ENCODE results near the gene PCYT1B.
A peak's percentile ranks its signal among the peaks of the same experiment; 100 is the strongest.
"Not testable (repeated sequence)": the region's sequence is repeated elsewhere in the genome, so short reads cannot be mapped to it uniquely, and the experiment has no call there.

The PCYT1B gene

GRCh38 chrX:24647257-24648058 lies at the start of gene PCYT1B:
PCYT1B (minus strand) TSS chrX:24647347; CDS start chrX:24647105, 242 bp downstream.
- DNase-seq (ENCODE audit: low spot score), result peak; percentile 59

- DNase-seq (ENCODE audit: low spot score), result no peak
Measured at GRCh38 chrX:24696294-24696693, 49.1 kb upstream of the PCYT1B start.

DNA sequence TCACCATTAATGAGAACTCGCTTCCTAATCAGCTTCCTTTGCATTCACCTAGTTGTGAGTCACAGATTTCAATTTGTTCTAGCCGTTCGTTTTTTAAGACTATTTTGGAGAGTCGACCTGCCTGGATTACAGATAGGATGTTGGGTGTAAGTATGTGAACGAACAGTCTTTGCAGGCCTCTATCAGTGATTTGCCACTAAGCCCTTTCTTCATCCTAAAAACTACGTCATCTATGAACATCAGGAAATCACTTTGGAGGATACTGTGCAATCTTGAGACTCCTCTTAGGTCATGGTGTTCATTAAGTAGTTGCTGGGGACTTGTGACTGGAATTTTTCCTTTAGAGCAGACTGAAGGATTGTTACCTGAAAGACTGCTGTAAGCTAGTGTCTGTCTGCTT lies 47.7 kb upstream of the PCYT1B start:
- no peak for DNase-seq (ENCODE audit: low spot score)

DNA sequence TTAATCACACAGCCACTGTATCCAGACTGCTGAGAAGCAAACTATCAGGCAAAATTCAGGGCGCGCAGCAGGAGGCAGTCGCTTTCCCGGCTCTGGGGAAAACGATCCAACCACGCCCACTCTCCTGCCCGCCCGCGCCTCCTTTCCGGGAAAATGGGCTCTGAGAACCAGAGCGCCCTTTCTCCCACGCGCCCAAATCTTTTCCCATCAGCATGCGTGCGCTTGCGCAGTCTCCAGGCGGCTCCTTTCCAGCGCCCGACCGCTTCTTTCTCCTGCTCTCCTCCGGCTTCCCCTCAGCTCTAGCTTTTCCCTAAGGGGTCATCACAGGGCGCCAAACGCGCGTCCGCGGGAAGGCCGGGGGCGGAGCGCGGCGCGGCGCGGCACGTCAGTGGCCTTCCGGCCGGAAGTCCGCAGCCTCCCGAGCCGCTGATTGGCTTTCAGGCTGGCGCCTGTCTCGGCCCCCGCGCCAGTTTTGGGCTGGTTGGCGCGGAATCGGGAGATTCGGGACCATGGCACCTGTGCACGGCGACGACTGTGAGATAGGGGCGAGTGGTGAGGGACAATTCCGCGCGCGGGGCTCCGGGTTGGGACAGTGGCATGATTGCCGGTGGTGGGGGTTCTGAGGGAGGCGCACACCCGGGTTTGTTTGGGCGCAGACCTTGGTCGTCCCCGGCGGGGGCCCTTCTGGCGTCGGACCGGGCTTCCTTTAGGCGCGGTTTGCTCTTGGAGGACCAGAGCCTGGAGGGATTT lies 46.5 kb upstream of the PCYT1B start, which contains the start of gene POLA1:
POLA1 (plus strand) TSS at position 466 of the 750 bp plus-strand sequence; CDS start at position 510, 44 bp downstream.
- peak; percentile 89 for DNase-seq (ENCODE audit: low spot score)

GRCh38 chrX:24692305-24692704 lies 45.2 kb upstream of the PCYT1B start:
- DNase-seq (ENCODE audit: low spot score), result no peak

GRCh38 chrX:24684048-24684447 lies 36.9 kb upstream of the PCYT1B start:
- no peak for DNase-seq (ENCODE audit: low spot score)

DNA sequence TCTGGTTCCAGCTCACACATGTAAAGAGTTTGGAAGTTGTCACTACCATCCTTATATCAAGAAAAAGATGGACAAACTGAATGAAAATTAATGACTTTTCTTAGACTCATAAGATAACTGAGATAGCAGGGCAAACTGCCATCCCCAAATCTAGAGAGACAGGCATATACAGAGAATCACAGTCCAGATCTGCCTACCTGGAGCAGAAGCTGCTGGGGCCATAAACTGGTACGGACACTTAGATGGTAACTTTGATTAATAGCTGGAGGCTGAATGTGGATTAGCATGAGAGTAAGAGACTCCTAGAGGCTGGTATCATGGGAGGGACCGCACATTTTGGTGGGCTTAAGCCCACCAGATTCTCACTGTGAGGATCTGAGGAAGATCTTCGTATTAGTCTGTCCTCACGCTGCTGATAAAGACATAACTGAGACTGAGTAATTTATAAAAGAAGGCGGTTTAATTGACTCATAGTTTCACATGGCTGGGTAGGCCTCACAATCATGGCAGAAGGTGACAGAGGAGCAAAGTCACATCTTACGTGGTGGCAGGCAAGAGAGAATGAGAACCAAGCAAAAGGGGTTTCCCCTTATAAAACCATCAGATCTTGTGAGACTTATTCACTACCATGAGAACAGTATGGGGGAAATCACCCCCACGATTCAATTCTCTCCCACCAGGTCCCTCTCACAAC lies 35.7 kb upstream of the PCYT1B start:
- no peak for DNase-seq (ENCODE audit: low spot score)

DNA sequence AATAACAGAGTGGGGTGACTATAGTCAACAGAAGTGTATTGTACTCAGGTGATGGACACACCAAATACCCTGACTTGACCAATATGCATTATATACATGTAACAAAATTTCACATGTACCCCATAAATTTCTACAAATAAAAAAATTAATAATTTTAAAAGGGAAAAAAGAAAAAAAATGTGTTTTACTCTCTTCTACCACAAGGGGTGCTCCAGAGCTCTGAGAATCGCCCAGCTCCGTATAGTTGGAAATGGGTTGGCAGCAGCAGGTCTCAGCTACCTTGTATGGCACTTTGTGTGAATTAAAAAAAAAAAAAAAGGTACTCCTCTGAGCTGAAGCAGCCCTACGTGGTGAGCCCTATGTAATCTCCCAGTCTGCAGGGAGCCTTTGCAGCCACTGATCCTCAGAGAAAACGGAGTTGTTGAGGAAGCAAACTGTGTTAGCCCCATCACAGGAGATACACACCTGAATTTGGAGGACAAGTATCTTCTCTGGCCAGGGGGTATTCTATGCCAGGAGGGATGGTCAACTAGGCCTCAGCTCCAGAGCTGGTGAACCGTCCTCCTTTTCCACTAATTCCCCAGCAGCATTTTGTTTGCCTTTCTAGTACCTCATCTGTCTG lies 29.4 kb upstream of the PCYT1B start:
- DNase-seq (ENCODE audit: low spot score), result no peak

GRCh38 chrX:24673424-24673823 lies 26.3 kb upstream of the PCYT1B start:
- DNase-seq (ENCODE audit: low spot score), result no peak

- DNase-seq (ENCODE audit: low spot score), result peak; percentile 86
Measured at GRCh38 chrX:24672701-24673190, 25.6 kb upstream of the PCYT1B start.

GRCh38 chrX:24668111-24668510 lies 21.0 kb upstream of the PCYT1B start:
- DNase-seq (ENCODE audit: low spot score), result no peak

DNA sequence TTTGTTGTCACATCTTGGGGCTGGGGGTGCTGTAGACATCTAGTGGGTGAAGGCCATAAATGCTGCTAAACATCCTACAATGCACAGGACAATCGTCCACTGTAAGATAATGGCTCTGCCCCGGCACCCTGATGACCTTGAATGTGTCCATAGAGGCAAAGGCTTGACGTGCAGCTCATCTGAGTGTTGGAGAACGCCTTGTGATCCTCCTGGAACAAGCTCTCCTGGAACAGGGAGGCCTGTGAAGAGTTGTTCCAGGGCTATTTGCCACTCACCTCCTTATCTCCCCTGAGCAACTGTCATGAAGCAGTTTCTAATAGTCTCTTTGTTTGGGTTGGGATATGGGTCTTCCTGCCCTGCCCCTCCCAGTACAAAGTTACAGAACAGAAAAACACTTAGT lies 15.2 kb upstream of the PCYT1B start:
- no peak for DNase-seq (ENCODE audit: low spot score)

GRCh38 chrX:24661292-24661691 lies 14.1 kb upstream of the PCYT1B start:
- DNase-seq (ENCODE audit: low spot score), result no peak

DNA sequence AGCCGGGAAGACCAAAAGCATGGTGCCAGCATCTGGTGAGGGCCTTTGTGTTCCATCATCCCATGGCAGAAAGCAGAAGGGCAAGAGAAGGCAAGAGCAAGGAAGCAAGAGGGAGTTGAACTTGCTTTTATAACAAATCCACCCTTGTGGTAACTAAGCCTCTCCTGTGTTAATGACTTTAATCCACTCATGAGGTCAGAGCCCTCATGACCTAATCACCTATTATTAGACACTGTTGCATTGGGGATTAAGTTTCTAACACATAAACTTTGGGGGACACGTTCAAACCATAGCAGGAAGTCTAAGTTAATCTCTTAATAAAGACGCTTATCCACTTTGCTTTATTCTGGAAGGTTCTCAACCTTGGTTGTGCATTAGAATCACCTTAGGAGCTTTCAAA lies 12.5 kb upstream of the PCYT1B start:
- no peak for DNase-seq (ENCODE audit: low spot score)

DNA sequence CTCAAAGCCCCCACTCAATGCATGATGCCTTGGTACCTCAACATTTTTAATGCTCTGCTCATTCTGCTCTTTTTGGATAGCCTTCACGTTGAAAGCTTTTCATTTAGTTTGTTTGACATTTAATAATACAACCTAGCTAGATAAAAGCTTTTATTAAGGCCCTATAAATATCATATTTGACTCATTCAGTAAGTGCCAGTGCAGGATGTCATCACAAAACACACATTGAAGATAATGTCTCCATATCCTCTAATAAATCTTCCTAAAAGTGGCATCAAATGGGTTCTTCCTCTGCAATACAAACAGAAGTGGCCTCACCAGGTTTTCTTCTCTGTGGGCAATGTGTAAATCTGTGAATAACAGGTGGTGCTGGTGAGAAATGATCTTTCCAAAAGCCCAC lies 12.0 kb upstream of the PCYT1B start:
- DNase-seq (ENCODE audit: low spot score), result no peak

DNA sequence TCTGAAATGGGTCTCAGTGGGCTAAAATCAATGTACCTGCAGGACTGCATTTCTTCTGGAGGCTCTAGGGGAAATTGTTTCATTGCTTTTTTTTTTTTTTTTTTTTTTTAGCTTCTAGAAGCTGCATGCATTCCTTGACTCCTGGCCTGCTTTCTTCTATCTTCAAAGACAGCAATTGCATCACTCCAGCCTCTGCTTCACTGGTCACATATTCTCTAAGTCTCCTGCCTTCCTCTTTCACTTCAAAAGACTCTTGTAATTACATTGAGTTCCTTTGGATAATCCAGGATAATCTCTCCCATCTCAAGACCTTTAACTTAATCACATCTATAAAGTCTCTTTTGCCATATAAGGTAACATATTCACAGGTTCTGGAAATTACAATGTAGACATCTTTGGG lies 11.3 kb upstream of the PCYT1B start:
- DNase-seq (ENCODE audit: low spot score), result no peak

DNA sequence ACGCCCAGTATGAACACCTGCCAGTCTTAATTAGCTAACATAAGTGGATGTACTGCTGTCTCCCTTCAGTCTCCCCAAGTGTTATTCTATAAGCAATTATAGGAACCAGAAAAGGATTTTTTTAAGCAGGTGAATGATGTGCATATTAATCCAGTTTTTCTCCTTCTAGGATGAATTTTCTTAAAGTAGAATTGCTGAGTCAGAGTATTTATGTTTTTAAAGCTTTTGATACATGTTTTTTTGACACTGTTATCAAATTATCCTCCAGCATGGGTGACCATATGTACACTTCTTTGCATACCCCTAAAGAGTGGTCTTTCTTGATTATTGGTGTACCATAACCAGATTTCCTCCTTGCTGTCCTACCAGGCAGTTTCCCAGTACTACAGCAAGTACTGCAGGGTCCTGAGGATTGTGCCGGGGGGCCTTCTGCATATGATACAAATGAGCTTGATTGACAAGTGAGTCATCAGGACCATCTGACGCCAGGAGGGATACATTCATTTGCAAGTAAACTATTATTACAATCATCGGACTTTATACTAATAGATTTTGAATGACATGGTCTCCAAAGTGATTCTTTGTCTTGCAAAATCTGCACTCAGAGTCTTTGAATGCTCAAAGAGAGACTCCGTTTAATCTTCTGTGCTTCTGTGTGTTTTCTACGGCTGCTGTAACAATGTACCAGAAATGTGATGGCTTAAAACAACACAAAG lies 10.7 kb upstream of the PCYT1B start:
- no peak for DNase-seq (ENCODE audit: low spot score)

DNA sequence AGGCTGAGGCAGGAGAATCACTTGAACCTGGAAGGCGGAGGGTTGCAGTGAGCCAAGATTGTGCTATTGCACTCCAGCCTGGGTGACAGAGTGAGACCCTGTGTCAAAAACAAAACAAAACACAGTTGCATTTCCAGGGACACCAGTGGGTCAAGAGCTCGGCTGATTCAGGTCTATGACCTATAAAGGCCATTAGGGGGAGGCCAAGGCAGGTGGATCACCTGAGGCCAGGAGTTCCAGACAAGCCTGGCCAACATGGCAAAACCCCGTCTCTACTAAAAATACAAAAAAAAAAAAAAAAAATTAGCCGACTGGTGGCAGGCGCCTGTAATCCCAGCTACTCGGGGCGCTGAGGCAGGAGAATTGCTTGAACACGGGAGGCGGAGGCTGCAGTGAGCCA lies 8.5 kb upstream of the PCYT1B start:
- not testable (repeated sequence) for DNase-seq (ENCODE audit: low spot score)

DNA sequence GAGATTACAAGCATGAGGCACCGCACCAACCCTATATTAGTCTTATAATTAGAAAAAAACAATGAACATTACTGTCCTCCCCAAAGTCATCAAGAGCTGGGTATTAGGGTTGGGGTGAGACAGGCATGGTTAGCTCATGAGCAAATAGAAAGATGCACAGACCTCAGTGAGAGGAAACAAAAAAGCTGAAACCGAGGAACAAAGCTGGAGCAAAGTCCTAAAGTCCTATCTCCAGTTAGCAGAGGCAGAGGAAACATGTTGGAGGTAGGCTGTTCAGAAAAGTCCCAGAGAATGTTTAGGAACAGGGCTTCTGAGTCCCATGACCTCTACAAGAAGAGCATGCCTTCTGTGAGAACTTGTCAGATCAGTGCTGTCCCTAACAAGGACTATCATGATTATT lies 4.6 kb upstream of the PCYT1B start:
- no peak for DNase-seq (ENCODE audit: low spot score)

- DNase-seq (ENCODE audit: low spot score), result no peak
Measured at GRCh38 chrX:24648495-24648894, 1.3 kb upstream of the PCYT1B start.

DNA sequence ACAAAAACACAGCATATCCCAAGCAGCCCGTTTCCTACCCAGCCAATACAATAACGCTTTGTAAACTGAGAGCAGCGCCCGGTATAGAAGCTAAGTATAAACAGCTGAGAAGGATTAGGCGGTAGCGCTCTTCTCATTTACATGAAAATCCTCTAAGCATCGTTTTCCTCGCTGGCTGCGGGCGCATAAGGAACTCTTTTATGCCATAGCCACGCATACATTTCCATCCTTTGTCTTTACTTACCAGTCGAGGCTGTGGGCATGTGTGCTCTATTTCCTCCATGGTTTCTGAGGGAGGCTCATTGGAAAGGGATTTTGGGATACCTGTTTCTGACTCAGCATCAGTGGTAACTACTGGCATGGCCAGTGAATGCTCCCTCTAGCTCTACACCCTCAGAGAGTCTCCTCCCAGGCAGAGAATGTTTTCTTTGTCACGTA lies 383 bp downstream of the PCYT1B start:
- peak; percentile 46 for DNase-seq (ENCODE audit: low spot score)

Data from Ammon's horn (tissue), 1 donor.